Vagina (tissue), 2 donors: Measurements from ENCODE around the gene ENTREP3.

Source experiments
- CTCF ChIP-seq, 3 experiments: fragments of 450-650 bp in 2 of 3; fragments of 200-600 bp in 1 of 3; sonication (generic) in 1 of 3; IDR thresholded peaks; one replicate each; pipeline ENCODE4 v1.5.1; 2017 to 2019; ENCODE audit warnings: antibody characterized with exemption in 3 of 3, mild to moderate bottlenecking in 2 of 3, moderate library complexity in 2 of 3
- POLR2A ChIP-seq, 2 donors: fragments of 450-650 bp; IDR thresholded peaks; one replicate each; pipeline ENCODE4 v1.6.1; 2017; ENCODE audit warnings: antibody characterized with exemption in 2 of 2, mild to moderate bottlenecking in 2 of 2, moderate library complexity in 2 of 2
- POLR2AphosphoS5 ChIP-seq, 2 donors: sonication (generic); formaldehyde crosslinking; IDR thresholded peaks; one replicate each; pipeline ENCODE4 v1.9.0; 2017; ENCODE audit warnings: antibody characterized with exemption in 2 of 2, mild to moderate bottlenecking in 2 of 2, low read depth in 1 of 2; ENCODE audit not compliant: insufficient read depth in 1 of 2

GRCh38 chr1:155287987-155288543, 32.8 kb upstream of the ENTREP3 start:
- no peak for TF ChIP-seq POLR2A (IDR thresholded peaks at IDR 0.05)
- TF ChIP-seq CTCF (IDR thresholded peaks at IDR 0.05), result no peak
- no peak for TF ChIP-seq POLR2AphosphoS5 (IDR thresholded peaks at IDR 0.05; ENCODE audit: insufficient read depth in 1 of 2, low read depth in 1 of 2)
